ENCODE data around the gene ETF1.
"Not testable (repeated sequence)": the region's sequence is repeated elsewhere in the genome, so short reads cannot be mapped to it uniquely, and the experiment has no call there.

The ETF1 gene

GRCh38 chr5:138528208-138528607 lies 14.8 kb downstream of the ETF1 start:
- FAIRE-seq: no peak

DNA sequence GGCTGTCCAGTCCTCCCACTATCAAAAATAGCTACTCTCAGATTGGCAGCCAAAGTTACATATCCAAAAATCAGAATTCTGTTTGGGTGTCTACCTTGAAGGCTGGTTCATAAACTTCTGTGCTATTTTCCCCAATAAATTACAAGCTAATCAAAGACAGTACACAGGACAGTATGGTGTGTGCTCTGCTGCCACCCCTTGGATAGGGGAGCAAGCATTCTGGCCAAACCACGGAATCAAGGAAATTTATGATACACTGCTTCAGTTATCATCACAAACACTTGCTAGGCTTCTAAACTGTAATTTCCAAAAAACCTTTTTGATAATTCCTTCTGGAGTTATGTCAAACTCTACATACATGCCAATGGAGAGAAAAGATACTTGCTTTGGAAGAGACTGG lies 15.9 kb downstream of the ETF1 start:
- FAIRE-seq: no peak

DNA sequence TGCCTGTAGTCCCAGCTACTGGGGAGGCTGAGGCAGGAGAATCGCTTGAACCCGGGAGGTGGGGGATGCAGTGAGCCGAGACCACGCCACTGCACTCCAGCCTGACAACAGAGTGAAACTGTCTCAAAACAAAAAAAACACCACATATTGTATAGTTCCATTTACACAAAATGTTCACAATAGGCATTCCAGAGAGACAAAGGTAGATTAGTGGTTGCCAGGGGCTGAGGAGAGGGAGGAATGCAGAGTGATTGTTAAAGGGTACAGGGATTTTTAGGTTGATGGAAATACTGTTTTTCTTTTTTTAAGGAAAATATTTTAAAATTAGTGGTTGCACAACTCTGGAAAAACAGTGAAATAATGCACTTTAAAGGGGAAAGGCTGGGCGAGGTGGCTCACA lies 19.6 kb downstream of the ETF1 start:
- no peak for FAIRE-seq

DNA sequence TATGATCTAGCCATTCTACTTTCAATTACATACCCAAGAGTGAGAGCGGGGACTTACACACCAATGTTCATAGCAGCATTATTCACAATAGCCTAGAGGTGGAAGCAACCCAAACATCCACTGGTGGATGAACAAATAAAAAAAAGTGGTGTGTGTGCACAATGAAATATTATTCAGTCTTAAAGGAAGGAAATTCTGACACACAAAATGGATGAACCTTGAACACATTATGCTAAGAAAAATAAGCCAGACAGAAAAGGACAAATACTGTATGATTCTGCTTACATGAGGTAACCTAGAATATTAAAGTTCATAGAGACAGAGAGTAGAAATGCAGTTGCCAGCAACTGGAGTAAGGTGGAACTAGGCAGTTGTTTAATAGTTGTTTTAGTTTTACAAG lies 22.1 kb downstream of the ETF1 start:
- no peak for FAIRE-seq

- FAIRE-seq: no peak
Measured at GRCh38 chr5:138517437-138517836, 25.6 kb downstream of the ETF1 start.

- no peak for FAIRE-seq
Measured at GRCh38 chr5:138515556-138516245, 27.3 kb downstream of the ETF1 start.

DNA sequence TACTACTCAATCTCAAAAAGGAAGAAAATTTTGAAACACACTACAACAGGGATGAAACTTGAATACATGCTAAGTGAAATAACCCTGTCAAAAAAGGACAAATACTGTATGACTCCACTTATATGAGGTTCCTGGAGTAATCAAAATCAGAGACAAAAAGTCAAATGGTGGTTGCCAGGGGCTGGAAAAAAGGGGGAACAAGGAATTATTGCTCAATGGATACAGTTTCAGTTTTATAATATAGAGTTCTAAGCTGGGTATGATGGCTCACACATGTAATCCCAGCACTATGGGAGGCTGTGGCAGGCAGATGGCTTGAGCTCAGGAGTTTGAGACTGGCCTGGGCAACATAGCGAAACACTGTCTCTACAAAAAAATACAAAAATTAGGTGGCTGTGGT lies 29.0 kb downstream of the ETF1 start:
- no peak for FAIRE-seq

DNA sequence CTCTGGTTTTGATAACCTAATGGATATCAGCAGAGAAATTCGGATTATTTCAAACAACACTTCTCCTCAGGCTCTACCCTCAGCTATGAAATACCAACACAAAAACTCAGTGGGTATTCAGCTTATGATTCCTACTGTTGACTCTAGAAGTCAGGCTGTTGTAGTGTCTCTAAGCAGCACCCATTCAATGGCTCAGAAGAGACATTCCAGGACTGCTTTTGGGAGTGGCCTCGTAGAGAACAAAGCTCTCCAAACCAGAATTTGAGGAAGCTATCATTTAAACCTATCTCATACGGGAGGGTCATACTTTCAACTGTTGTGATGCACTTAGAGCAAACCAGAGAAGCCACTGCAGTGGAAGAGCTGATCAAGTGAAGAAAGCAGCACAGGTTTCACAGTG lies 34.1 kb downstream of the ETF1 start:
- FAIRE-seq: no peak

DNA sequence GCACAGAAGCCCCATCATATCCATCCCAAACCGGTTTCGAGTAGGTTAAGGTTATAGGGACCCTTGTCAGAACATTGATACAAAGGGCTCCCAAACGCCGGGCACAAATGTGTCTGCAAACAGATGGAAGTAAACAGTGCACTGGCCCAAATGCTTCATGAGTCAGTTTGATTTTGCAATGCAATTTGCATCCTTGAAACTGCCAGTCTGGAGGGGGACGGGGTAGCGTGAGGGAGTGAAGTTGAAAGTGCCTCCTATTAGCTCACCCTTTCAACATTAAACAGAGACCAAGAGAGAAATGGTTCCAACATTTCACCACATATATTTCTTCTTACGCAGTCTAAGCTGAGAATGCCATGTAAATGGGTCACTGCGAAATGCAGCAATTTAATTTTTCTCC lies 35.6 kb downstream of the ETF1 start:
- not testable (repeated sequence) for FAIRE-seq

DNA sequence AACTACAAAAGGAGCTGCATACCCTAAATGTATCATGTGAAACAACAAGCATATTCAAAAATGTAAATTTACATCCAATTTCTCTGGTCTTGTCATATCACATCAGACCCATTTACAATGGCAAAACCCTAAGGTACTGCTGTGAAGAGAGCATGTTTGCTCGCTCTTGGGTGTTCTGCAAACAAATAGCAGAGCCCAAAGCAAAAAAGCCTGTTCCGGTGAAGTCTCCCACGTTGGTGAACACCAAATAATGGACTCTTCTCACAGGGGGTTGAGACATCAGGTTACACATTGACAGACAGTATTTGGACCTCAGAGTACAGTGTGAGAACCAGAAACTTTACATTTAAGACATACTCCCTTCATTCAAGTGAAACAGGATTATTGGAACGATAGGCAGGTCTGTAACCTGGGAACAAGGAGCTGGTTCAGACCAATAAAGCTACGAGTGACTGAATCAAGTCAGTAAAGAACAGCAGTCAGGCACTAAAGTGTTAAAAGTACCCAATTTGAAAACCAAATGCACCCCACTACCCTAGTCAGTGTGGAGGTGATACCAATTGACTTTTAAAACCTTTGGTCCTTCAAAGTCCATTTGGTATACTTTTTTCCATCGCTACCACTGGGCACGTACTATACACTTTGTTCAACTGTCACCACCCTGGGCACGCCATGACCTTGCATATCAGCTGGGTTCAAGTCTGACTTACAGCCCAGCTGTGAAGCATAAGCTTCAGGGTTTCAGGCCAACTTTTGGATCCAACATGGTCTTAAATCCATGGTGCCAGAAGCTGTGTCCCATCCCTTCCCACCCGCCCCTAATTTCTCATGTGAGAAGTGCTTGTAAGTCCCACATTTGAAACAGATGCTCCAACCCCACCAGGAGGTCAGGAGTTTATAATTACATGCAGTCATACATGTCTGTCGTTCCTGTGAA lies 36.4 kb downstream of the ETF1 start:
- FAIRE-seq: no peak

DNA sequence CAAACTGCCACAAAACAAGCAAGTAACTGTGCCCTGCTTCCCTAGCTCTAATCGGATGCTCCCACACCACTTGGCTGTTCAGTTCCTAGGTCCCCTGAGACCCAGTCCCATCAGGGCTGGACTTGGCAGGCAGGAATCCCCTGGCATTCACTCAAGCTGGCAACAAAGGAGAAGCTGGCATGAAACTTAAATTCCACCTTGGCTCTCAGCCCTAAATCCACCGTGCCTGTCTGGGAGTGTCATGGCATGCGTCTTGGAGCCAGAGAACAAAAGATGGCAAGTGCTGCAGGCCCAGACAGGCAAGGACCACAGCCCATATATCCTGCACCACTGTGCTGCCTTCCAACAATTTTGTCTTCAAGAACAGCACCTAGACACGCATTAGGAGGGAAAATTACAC lies 38.2 kb downstream of the ETF1 start:
- no peak for FAIRE-seq

GRCh38 chr5:138503487-138504270 lies 39.4 kb downstream of the ETF1 start:
- no peak for FAIRE-seq

GRCh38 chr5:138502521-138502920 lies 40.5 kb downstream of the ETF1 start:
- no peak for FAIRE-seq

DNA sequence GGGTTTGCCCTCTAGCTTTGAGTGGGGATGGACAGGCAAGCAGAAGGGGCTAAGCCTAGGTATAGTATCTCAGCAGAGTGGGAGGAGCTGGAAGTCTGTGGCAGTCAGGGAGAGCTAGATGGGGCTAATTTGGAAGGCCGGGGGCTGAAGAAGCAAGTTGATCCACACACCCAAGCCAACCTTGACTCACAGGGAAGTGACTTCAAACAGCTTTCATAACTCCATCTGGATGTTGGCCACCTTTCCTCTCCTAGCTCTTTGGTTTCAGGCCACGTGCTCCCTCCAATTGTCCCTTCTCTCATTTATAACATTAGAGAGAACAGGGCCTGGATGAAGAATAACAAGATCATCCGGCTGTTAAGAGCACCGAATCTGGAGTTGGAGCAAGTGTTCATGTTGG lies 40.9 kb downstream of the ETF1 start:
- no peak for FAIRE-seq

DNA sequence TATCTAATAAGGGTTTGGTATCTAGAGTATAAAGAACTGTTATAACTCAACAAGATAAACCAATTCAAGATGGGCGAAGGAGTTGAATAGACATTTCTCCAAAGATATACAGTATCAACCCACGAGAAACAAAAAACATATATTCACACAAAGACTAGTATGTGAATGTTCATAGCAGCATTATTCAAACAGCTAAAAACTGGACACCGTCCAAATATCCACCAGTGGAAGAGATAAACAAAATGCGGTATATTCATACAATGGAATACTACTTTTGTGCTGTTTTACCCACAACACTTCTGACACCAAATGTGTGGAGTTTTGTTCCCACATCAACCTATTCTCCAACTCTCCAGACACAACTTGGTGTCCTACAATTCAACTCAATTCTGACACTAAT lies 44.7 kb downstream of the ETF1 start:
- no peak for FAIRE-seq

DNA sequence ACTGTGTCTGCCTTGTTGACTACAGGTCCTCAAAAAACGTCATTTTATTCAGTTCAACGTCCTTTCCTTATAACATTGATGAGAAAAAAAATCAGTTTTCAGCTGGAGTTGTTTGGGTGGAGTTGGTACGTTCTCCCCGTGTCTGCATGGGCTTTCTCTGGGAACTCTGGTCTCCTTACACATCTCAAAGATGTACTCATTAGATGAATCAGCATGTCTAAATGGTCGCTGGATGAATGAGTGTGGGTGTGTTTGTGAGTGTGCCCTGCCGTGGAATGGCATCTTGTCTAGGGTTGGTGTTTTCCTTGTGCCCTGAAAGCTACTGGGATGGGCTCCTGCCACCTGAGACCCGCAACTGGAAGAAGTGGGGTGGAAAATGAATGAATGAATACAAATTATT lies 47.7 kb downstream of the ETF1 start:
- FAIRE-seq: no peak

- FAIRE-seq: no peak
Measured at GRCh38 chr5:138492560-138493045, 50.4 kb downstream of the ETF1 start.

- FAIRE-seq: no peak
Measured at GRCh38 chr5:138491669-138492559, 51.1 kb downstream of the ETF1 start.

DNA sequence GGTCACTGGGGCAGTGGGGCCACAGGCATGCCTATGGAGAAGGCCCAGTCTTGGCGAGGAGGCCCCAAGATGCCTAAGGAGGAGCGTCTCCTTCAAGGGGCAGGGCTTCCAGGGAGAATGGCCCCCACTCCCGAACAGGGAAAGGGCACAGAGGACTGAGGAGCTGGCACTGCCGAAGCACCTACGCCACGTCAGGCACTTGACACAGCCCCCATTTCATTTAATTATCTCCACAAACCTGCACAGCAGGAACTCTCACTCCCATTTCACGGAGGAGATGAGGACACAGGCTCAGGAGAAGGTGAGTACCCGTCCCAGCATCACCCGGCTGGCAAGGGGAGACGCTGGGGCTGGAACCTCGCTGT lies 51.8 kb downstream of the ETF1 start:
- no peak for FAIRE-seq

- FAIRE-seq: no peak
Measured at GRCh38 chr5:138490648-138491283, 52.3 kb downstream of the ETF1 start.

DNA sequence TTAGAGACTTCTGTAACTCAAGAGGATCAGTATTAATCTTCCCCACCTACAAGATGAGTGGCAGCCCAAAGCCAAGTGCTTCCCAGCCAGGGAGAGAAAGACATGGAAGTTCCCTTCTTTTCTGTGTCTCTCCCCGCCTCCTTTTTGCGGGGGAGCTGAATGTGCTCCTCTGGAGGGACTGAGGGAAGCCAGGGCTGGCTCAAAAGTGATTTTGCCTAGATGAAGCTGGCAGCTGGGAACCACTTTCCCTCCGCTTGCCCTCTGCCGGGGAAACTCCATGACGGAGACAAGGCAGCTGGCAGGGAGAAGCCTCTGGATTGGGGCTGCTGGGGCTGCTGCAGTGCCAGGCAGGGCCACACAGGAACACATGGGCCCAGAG lies 53.4 kb downstream of the ETF1 start:
- no peak for FAIRE-seq

DNA sequence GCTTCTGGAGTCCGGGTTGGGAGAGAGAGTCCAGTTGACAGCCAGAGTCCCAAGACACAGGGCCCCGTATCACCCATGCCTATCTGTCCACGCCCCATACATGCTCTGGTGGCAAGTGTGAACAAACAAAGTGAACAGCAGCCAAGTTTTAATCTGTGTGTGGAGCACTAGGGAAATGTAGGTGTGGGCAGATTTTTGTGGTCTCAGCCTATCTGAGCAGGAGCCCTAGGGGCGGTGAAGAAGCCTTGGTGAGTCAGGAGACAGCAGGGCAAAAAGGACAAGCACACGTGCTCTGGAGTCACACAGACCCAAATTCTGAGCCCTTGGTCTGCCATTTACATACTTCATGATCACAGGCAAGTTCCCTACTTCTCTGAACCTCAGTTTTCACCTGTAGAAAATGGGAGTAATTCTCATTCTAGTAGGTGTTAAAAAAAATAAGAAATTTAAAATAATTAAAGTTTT lies 54.5 kb downstream of the ETF1 start:
- no peak for FAIRE-seq
